ENCODE measurements around the gene ASIC4.

ASIC4 gene

GRCh38 chr2:219523031-219523671 is 8.9 kb downstream of the ASIC4 start:
- H3K4me3 ChIP-seq (ENCODE audit: insufficient read depth, low read length, poor library complexity, severe bottlenecking): no peak overlapping the region
- H3K9me3 ChIP-seq (ENCODE audit: insufficient read depth, low read length): no peaks in the 10 kb centered on the region
- H3F3A ChIP-seq (ENCODE audit: insufficient read depth): no peaks in the 10 kb centered on the region
- no peak overlapping the region for H2AFZ ChIP-seq (ENCODE audit: low read depth, low read length, severe bottlenecking)
- H3K27ac ChIP-seq (ENCODE audit: low read depth, low read length): no peak overlapping the region
- H3K4me2 ChIP-seq (ENCODE audit: low read depth, low read length, poor library complexity, severe bottlenecking): no peak overlapping the region
- H3K79me2 ChIP-seq (ENCODE audit: insufficient read depth, low read length): no peaks in the 10 kb centered on the region
- H3K9ac ChIP-seq (ENCODE audit: low read length): no peak overlapping the region
- H3K36me3 ChIP-seq (ENCODE audit: low read length): no peaks in the 10 kb centered on the region
- no peaks in the 10 kb centered on the region for H3K27me3 ChIP-seq (ENCODE audit: low read length)
- TF ChIP-seq EZH2phosphoT487 (conservative IDR thresholded peaks at IDR 0.05; ENCODE audit: low read length) (no peak), CTCF (IDR thresholded peaks at IDR 0.05; ENCODE audit: insufficient read depth, low read length, poor library complexity, severe bottlenecking) (no peak)
- no peaks in the 10 kb centered on the region for H4K20me1 ChIP-seq (ENCODE audit: low read depth, low read length)
- H3K9me2 ChIP-seq (replicated peaks; ENCODE audit: insufficient read depth, low read length): no peaks in the 10 kb centered on the region

- no peaks in the 10 kb centered on the region for H3K9me2 ChIP-seq (replicated peaks; ENCODE audit: insufficient read depth, low read length)
- H3K4me2 ChIP-seq (ENCODE audit: low read depth, low read length, poor library complexity, severe bottlenecking): no peak overlapping the region
- H3K27me3 ChIP-seq (ENCODE audit: low read length): no peaks in the 10 kb centered on the region
- H3K27ac ChIP-seq (ENCODE audit: low read depth, low read length): no peak overlapping the region
- no peak overlapping the region for H3K9ac ChIP-seq (ENCODE audit: low read length)
- H4K20me1 ChIP-seq (ENCODE audit: low read depth, low read length): no peaks in the 10 kb centered on the region
- no peak overlapping the region for H2AFZ ChIP-seq (ENCODE audit: low read depth, low read length, severe bottlenecking)
- no peaks in the 10 kb centered on the region for H3F3A ChIP-seq (ENCODE audit: insufficient read depth)
- H3K79me2 ChIP-seq (ENCODE audit: insufficient read depth, low read length): no peaks in the 10 kb centered on the region
- TF ChIP-seq CTCF (IDR thresholded peaks at IDR 0.05; ENCODE audit: insufficient read depth, low read length, poor library complexity, severe bottlenecking) (no peak), EZH2phosphoT487 (conservative IDR thresholded peaks at IDR 0.05; ENCODE audit: low read length) (no peak)
- no peaks in the 10 kb centered on the region for H3K9me3 ChIP-seq (ENCODE audit: insufficient read depth, low read length)
- H3K36me3 ChIP-seq (ENCODE audit: low read length): no peaks in the 10 kb centered on the region
- no peak overlapping the region for H3K4me3 ChIP-seq (ENCODE audit: insufficient read depth, low read length, poor library complexity, severe bottlenecking)
Measured at GRCh38 chr2:219524817-219525216, 10.5 kb downstream of the ASIC4 start.

- no peaks in the 10 kb centered on the region for H3K9me3 ChIP-seq (ENCODE audit: insufficient read depth, low read length)
- no peak overlapping the region for H3K4me3 ChIP-seq (ENCODE audit: insufficient read depth, low read length, poor library complexity, severe bottlenecking)
- no peaks in the 10 kb centered on the region for H3K36me3 ChIP-seq (ENCODE audit: low read length)
- no peak for TF ChIP-seq EZH2phosphoT487 (conservative IDR thresholded peaks at IDR 0.05; ENCODE audit: low read length)
- TF ChIP-seq CTCF (IDR thresholded peaks at IDR 0.05; ENCODE audit: insufficient read depth, low read length, poor library complexity, severe bottlenecking): no peak
- no peaks in the 10 kb centered on the region for H3K9me2 ChIP-seq (replicated peaks; ENCODE audit: insufficient read depth, low read length)
- no peaks in the 10 kb centered on the region for H4K20me1 ChIP-seq (ENCODE audit: low read depth, low read length)
- no peak overlapping the region for H2AFZ ChIP-seq (ENCODE audit: low read depth, low read length, severe bottlenecking)
- no peak overlapping the region for H3K4me2 ChIP-seq (ENCODE audit: low read depth, low read length, poor library complexity, severe bottlenecking)
- H3K79me2 ChIP-seq (ENCODE audit: insufficient read depth, low read length): no peaks in the 10 kb centered on the region
- no peaks in the 10 kb centered on the region for H3K27me3 ChIP-seq (ENCODE audit: low read length)
- no peak overlapping the region for H3K27ac ChIP-seq (ENCODE audit: low read depth, low read length)
- no peak overlapping the region for H3K9ac ChIP-seq (ENCODE audit: low read length)
- H3F3A ChIP-seq (ENCODE audit: insufficient read depth): no peaks in the 10 kb centered on the region
Measured at GRCh38 chr2:219525533-219526232, 11.4 kb downstream of the ASIC4 start.
